ENCODE data around the gene PLK2. TPM values are rescaled to one million over a fixed set of nuclear protein-coding genes. Genes with fewer than 3 reads are reported as not detected.

PLK2 gene
- total RNA-seq, 1 experiment from 2014 or later: 31.9 TPM

GRCh38 chr5:58498340-58498942, 38.6 kb upstream of the PLK2 start:
- H3K4me3 Mint-ChIP-seq (ENCODE audit: unreplicated experiment): no peak overlapping the region
- no peaks in the 10 kb centered on the region for H3K36me3 ChIP-seq (ENCODE audit: control insufficient read depth, insufficient read depth, low read length)
- POLR2A ChIA-PET: no interaction called here
- no peaks in the 10 kb centered on the region for H3K27me3 Mint-ChIP-seq (ENCODE audit: insufficient read depth, unreplicated experiment)
- H3K4me1 Mint-ChIP-seq (ENCODE audit: low read depth, unreplicated experiment): peaks cover 36% of the 10 kb centered on the region
- H3K4me3 ChIP-seq (ENCODE audit: low read depth, low read length): no peak overlapping the region
- peaks cover 20% of the 10 kb centered on the region for H3K4me1 ChIP-seq
- CTCF ChIA-PET: interaction anchor here (4.3 kb wide), 1 partner anchor 351 kb away, joined by 24 read pairs; no protein-coding TSS in a partner anchor
- DNase-seq: peak in 1 of 2 experiments; percentile 64
- intact Hi-C loops (cut with micrococcal nuclease; ENCODE audit: unreplicated experiment): loop anchor here (1.0 to 5.0 kb wide), 4 partner anchors 69 to 352 kb away; no protein-coding TSS in a partner anchor
- no peaks in the 10 kb centered on the region for H3K9me3 Mint-ChIP-seq (ENCODE audit: unreplicated experiment)
- TF ChIP-seq CTCF (IDR thresholded peaks at IDR 0.05; ENCODE audit: insufficient read depth in 1 of 2, low read depth in 1 of 2, low read length in 1 of 2, severe bottlenecking in 1 of 2, unreplicated experiment in 1 of 2): peak; percentile 76 to 80
- H3K27ac Mint-ChIP-seq (ENCODE audit: unreplicated experiment): no peak overlapping the region
- BruUV-seq (replicated peaks): no TSS peak
- H3K9me3 ChIP-seq: no peaks in the 10 kb centered on the region
- no peaks in the 10 kb centered on the region for H3K27me3 ChIP-seq (replicated peaks; ENCODE audit: control insufficient read depth, insufficient read depth, low read length)
- no peaks in the 10 kb centered on the region for H3K36me3 Mint-ChIP-seq (ENCODE audit: insufficient read depth, unreplicated experiment)

GRCh38 chr5:58497921-58498320, 38.0 kb upstream of the PLK2 start:
- BruUV-seq (replicated peaks): no TSS peak
- Histone ChIP-seq H3K27me3 (replicated peaks; ENCODE audit: control insufficient read depth, insufficient read depth, low read length) (no peaks in the 10 kb centered on the region), H3K4me3 (ENCODE audit: low read depth, low read length) (no peak overlapping the region), H3K36me3 (ENCODE audit: control insufficient read depth, insufficient read depth, low read length) (no peaks in the 10 kb centered on the region), H3K9me3 (no peaks in the 10 kb centered on the region), H3K4me1 (peaks cover 20% of the 10 kb centered on the region)
- no peak for TF ChIP-seq CTCF (IDR thresholded peaks at IDR 0.05; ENCODE audit: insufficient read depth in 1 of 2, low read depth in 1 of 2, low read length in 1 of 2, severe bottlenecking in 1 of 2, unreplicated experiment in 1 of 2)
- Mint-ChIP-seq H3K27ac (ENCODE audit: unreplicated experiment) (no peak overlapping the region), H3K27me3 (ENCODE audit: insufficient read depth, unreplicated experiment) (no peaks in the 10 kb centered on the region), H3K36me3 (ENCODE audit: insufficient read depth, unreplicated experiment) (no peaks in the 10 kb centered on the region), H3K4me3 (ENCODE audit: unreplicated experiment) (no peak overlapping the region), H3K9me3 (ENCODE audit: unreplicated experiment) (no peaks in the 10 kb centered on the region), H3K4me1 (ENCODE audit: low read depth, unreplicated experiment) (peaks cover 34% of the 10 kb centered on the region)
- intact Hi-C loops (cut with micrococcal nuclease; ENCODE audit: unreplicated experiment): loop anchor here (1.0 to 5.0 kb wide), 4 partner anchors 69 to 352 kb away; no protein-coding TSS in a partner anchor
- ChIA-PET CTCF (interaction anchor here (4.3 kb wide), 1 partner anchor 352 kb away, joined by 24 read pairs; no protein-coding TSS in a partner anchor), POLR2A (no interaction called here)
- DNase-seq: no peak

- no peak overlapping the region for H3K4me3 ChIP-seq (ENCODE audit: low read depth, low read length)
- no peak overlapping the region for H3K4me3 Mint-ChIP-seq (ENCODE audit: unreplicated experiment)
- POLR2A ChIA-PET: no interaction called here
- no peak for TF ChIP-seq CTCF (IDR thresholded peaks at IDR 0.05; ENCODE audit: insufficient read depth in 1 of 2, low read depth in 1 of 2, low read length in 1 of 2, severe bottlenecking in 1 of 2, unreplicated experiment in 1 of 2)
- no peaks in the 10 kb centered on the region for H3K36me3 Mint-ChIP-seq (ENCODE audit: insufficient read depth, unreplicated experiment)
- H3K36me3 ChIP-seq (ENCODE audit: control insufficient read depth, insufficient read depth, low read length): no peaks in the 10 kb centered on the region
- BruUV-seq (replicated peaks): no TSS peak
- H3K9me3 ChIP-seq: no peaks in the 10 kb centered on the region
- peaks cover 20% of the 10 kb centered on the region for H3K4me1 ChIP-seq
- no peaks in the 10 kb centered on the region for H3K27me3 ChIP-seq (replicated peaks; ENCODE audit: control insufficient read depth, insufficient read depth, low read length)
- H3K4me1 Mint-ChIP-seq (ENCODE audit: low read depth, unreplicated experiment): peaks cover 28% of the 10 kb centered on the region
- no peak for DNase-seq
- intact Hi-C loops (cut with micrococcal nuclease; ENCODE audit: unreplicated experiment): loop anchor here (5.0 kb wide), 2 partner anchors 70 to 315 kb away; no protein-coding TSS in a partner anchor
- CTCF ChIA-PET: interaction anchor here (0.6 to 4.3 kb wide), 2 partner anchors 352 to 1159 kb away, joined by 3 to 24 read pairs; no protein-coding TSS in a partner anchor
- H3K27me3 Mint-ChIP-seq (ENCODE audit: insufficient read depth, unreplicated experiment): no peaks in the 10 kb centered on the region
- H3K27ac Mint-ChIP-seq (ENCODE audit: unreplicated experiment): no peak overlapping the region
- H3K9me3 Mint-ChIP-seq (ENCODE audit: unreplicated experiment): no peaks in the 10 kb centered on the region
Observed at GRCh38 chr5:58497386-58497785, 37.5 kb upstream of the PLK2 start.

Data from Caco-2 (cell line).